Measurements from ENCODE around the gene OR2Y1.

GRCh38 chr5:180717989-180718388, 21.9 kb downstream of the OR2Y1 start:
- TF ChIP-seq TAF1 (IDR thresholded peaks at IDR 0.05; ENCODE audit: low read depth) (no peak), EP300 (IDR thresholded peaks at IDR 0.05; ENCODE audit: borderline replicate concordance) (no peak), YY1 (IDR thresholded peaks at IDR 0.05; ENCODE audit: low read depth) (no peak), RAD21 (IDR thresholded peaks at IDR 0.05; ENCODE audit: low read depth) (no peak), NFIC (IDR thresholded peaks at IDR 0.05) (no peak)
